Femur (tissue), 1 donor: ENCODE measurements around the gene MRPL27.
"Not testable (repeated sequence)": the region's sequence is repeated elsewhere in the genome, so short reads cannot be mapped to it uniquely, and the experiment has no call there.

ENCODE experiments used
- DNase-seq: peaks from one replicate; pipeline ENCODE4 v3.0.0-alpha.2; 2017

MRPL27 gene

GRCh38 chr17:50372758-50373556, at the start of gene MRPL27, which contains the start of gene EME1:
Gene MRPL27, minus strand, starts transcription at chr17:50373184. Its CDS starts 14 bp downstream, at chr17:50373170.
Gene EME1, plus strand, starts transcription at chr17:50373229. Its CDS starts 1,980 bp downstream, at chr17:50375209.
- peak; percentile 92 for DNase-seq

DNA sequence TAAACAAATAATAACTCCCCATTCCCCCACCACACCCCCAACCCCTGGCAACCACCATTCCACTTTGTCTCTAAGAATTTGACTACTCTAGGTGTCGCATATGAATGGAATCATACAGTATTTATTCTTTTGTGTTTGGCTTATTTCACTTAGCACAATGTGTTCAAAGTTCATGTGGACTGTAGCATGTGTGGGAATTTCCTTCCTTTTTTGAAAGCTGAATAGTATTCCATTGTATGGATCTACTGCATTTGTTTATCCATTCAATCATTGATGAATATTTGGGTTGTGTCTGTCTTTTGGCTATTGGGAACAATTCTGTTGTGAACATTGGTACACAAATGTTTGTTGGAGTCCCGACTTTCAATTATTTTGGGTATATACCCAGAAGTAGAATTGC, 49.8 kb upstream of the MRPL27 start:
- no peak for DNase-seq

DNA sequence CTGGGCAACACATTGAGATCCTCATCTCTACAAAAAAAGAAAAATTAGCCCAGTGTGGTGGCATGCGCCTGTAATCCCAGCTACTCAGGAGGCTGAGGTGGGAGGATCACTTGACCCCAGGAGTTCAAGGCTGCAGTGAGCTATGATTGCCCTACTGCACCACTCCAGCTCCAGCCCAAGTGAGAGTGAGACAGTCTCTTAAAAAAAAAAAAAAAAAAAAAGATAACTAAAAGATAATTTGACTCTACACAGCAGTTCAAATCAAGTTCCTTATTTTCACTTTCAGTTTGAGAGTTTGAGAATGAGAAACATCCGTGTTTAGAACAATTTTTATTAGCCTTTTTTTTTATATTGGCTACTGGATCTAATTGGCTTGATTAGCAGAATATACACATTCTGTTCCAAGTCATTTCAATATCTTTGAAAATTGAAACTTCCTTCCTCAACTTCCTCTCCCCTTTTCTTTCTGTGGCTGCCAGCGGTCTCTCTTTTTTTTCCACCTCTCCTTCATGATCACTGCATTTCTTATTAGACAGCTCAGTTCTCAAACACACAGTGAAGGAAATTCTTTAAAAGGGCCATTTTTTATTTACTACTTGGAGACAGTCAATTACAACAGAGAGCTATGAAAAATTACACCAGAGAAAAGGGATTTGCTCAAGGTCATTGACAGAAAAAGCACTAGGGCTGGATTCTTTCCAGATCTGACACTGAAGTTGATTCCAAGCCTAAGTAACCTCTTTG, 48.5 kb upstream of the MRPL27 start:
- no peak for DNase-seq

- DNase-seq = no peak
Measured at GRCh38 chr17:50420419-50421112, 47.6 kb upstream of the MRPL27 start.

DNA sequence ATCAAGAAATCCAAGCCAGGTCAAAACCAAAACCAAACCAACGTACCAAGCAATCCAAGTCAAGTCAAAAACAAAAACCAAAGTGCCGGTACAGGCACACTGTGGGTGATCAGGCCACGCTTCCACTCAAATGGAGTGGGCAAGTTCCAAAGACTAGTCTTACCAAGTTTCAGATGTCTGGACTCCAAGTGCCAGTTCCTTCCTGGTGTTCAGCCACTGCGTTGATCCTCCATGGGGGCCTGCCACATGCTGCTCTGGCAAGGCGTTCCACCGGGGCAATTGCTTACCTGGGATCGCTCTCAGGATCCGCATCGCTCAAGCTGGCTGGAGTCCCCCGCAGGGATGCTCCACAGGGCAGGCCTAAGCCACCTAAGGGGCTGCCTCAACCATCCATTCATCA, 46.6 kb upstream of the MRPL27 start:
- not testable (repeated sequence) for DNase-seq

- DNase-seq = no peak
Measured at GRCh38 chr17:50414808-50415207, 41.8 kb upstream of the MRPL27 start.

DNA sequence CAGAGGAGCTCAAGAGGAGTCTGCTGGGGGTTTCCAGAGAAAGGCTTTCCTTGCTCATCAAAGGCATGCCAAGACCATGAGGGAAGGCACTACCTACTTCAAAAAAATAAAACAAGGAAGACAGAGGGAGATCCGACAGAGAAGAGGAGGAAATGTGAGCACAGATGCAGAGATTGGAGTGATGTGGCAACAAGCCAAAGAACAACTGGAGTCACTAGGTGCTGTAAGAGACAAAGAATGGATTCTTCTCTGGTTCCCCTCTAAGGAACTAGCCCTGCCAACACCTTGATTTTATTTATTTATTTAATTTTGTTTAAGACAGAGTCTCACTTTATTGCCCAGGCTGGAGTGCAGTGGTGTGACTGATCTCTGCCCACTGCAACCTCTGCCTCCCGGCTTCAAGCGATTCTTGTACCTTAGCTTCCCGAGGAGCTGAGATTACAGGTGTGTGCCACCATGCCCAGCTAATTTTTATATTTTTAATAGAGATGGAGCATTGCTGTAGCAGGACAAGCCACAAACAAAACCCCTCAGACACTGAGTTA, 39.3 kb upstream of the MRPL27 start:
- no peak for DNase-seq

- DNase-seq = no peak
Measured at GRCh38 chr17:50407921-50408320, 34.9 kb upstream of the MRPL27 start.

DNA sequence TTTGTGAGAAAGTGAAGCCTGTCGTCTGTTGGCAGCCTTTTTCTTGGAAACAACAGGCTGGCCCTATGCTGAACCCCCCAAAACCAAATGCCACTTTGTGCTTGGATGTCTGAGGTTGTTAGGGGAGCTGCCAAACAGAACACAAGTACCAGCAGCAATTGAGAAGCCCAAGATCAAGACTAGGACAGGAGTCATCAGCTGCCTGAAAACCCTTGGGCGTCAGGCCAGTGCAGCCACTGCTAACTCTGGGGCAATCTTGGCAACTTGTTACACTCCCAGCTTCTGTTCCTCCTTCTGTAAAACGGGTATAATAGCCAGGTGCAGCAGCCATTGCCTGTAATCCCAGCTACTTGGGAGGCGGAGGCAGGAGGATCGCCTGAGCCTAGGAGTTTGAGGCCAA, 33.6 kb upstream of the MRPL27 start:
- no peak for DNase-seq

- not testable (repeated sequence) for DNase-seq
Measured at GRCh38 chr17:50405351-50405750, 32.4 kb upstream of the MRPL27 start.

GRCh38 chr17:50399591-50399990, 26.6 kb upstream of the MRPL27 start:
- DNase-seq = not testable (repeated sequence)

GRCh38 chr17:50398672-50399071, 25.7 kb upstream of the MRPL27 start:
- not testable (repeated sequence) for DNase-seq

GRCh38 chr17:50397919-50398285, 24.9 kb upstream of the MRPL27 start:
- no peak for DNase-seq

GRCh38 chr17:50397111-50397918, 24.3 kb upstream of the MRPL27 start, which contains the start of gene LRRC59:
Gene LRRC59, minus strand, starts transcription at chr17:50397523. Its CDS starts 206 bp downstream, at chr17:50397317.
- peak; percentile 95 for DNase-seq

DNA sequence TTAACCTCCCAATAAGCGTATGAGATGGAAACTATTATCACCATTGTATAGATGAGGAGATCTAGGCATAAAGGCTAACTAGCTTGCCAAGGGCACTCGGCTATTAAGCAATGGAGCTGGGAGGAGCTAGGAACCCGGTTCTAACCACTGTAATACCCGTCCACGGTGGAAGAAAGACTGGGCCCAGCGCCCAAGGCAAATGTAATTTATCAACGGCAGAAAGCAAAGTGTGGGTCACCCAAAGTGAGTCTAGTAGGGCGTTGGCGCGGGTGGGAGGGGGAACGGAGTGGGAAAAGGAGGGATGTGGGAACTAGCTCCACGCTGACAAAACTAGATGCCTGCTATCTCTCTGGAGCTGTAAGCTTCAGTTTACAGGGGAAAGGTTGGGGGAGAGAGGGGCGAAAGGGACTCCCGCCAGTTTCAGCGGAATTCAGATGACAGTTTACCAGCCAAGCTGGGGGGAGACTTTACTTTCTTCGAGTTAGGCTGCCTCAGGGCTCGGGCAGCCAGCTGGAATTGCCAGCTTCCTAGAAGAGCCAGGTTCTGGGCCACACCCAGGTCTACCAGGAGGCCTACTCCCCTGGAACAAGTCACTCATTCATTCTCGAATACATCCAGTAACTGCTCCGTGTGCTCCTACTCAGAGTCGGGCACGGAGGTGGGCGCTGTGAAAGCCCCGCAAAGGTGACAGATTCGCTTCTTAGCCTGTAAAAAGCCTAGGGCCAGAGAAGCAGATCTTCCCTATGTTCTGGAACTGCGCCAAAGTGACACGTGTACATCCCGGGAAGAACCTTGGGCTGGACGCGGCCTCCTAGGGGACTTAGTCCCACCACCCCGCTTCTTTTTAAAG, 23.5 kb upstream of the MRPL27 start:
- peak; percentile 60 for DNase-seq

DNA sequence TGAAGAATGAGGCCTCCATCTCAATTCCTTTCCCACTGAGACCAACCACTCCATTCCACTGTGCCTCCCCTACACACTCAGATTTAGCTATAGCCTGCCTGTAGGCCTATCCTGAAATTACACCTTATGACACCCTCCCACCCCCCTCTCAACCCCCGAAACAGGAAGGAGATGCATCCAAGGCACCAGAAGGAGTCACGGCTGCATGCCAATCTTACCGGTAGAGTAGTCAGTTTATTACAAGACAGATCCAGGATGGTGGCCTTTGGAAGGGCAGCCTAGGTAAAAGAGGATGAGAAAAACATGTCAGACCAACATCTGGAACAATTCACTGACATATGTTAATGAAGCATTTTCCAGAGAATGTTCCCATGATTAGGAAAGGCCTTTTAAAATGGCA, 21.7 kb upstream of the MRPL27 start:
- DNase-seq = no peak

DNA sequence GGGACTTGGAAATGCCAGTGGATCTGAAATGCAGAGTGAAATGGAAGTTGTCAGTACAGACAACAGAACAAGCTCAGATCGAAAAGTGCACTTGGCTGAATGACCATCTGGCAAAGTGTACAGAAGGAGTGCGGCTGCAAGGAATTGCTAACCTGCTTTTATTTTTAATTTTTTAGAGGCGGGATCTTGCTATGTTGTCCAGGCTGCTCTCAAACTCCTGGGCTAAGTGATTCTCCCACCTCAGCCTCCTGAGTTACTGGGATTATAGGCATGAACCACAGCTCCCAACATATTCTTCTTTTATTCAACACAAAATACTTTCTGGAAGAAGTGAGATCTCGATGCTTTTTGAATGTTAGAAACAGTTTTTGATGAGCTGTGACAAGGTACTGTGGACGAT, 20.7 kb upstream of the MRPL27 start:
- DNase-seq = no peak

DNA sequence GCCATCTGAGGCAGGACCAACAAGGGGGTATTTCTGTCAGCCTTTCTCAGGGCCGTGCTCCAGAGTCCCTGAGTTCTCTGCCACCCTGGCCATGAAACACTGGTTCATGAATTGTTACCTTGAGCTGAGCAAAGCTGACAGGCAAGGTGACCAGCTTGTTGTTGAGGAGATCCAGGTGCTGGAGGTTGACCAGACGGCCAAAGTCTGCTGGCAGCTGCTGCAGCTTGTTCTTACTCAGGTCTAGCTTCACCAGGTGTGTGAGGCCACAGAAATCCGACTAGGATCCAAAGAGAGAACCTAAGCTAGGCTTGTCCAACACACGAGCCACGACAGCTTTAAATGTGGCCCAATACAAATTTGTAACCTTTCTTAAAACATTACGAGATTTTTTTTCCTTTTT, 19.6 kb upstream of the MRPL27 start:
- no peak for DNase-seq

DNA sequence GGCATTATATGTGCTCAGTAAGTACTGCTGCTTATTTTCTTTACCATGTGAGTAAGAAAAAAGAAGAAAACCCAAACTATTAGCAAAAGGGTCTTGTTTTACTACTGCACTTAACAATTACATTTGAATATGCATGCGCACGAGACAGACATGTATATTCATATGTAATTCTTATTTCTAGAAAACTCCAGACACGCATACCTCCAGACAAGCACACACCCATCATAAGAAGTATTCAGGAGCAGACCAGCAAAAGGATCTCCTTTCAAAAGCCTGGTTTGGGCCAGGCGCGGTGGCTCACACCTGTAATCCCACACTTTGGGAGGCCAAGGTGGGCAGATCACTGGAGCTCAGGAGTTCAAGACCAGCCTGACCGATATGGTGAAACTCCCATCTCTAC, 16.6 kb upstream of the MRPL27 start:
- DNase-seq = no peak

GRCh38 chr17:50388728-50389127, 15.7 kb upstream of the MRPL27 start:
- no peak for DNase-seq

DNA sequence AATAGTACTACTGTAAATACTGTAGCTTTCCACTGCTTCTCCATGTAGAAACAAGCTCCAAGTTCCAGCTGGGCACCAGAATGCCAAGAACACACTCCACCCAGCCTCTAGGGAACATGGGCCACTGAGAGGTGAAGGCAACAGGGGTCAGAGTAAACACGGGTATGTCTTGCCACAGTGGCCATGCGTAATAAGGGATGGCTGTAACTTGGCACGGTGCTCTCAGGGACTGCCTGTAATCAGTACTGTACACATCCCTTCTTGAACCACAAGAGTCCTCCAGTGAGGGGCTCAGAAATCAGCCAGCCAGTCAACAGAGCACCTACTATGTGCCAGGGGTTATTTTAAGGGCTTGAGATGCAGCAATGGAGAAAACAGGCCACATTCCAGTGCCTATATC, 13.5 kb upstream of the MRPL27 start:
- DNase-seq = peak; percentile 68
